HEK293 (cell line): ENCODE data around the gene GOLGA3.

Experiments used
- CTCF ChIA-PET: fragments of 350-600 bp; formaldehyde crosslinking; extraction: SDS; loops from one replicate; lab custom pipeline; 2021; ENCODE audit warnings: antibody characterized with exemption; lab: Yijun Ruan, JAX
- POLR2A ChIA-PET: fragments of 300-600 bp; formaldehyde crosslinking; extraction: SDS; loops from one replicate; lab custom pipeline; 2020; ENCODE audit warnings: antibody characterized with exemption, inconsistent platforms; lab: Yijun Ruan, JAX
- H3K27ac ChIP-seq: fragments of 200-500 bp; sonication (Bioruptor generic); 2 replicates; pipeline ENCODE4 v1.5.1; 2014; ENCODE audit warnings: low read depth, low read length, control low read depth, inconsistent platforms; ENCODE audit errors: extremely low read depth
- H3K36me3 ChIP-seq, 2 experiments: fragments of 200-500 bp in 1 of 2; sonication (Bioruptor generic) in 1 of 2; 1 replicate in 1 of 2; 2 replicates in 1 of 2; pipeline ENCODE4 v1.5.1; 2014 to 2017; ENCODE audit warnings: inconsistent platforms in 2 of 2, low read length in 2 of 2; ENCODE audit not compliant: control insufficient read depth in 2 of 2, insufficient read depth in 1 of 2
- H3K4me1 ChIP-seq: fragments of 200-500 bp; sonication (Bioruptor generic); 2 replicates; pipeline ENCODE4 v1.5.1; 2014; ENCODE audit warnings: mild to moderate bottlenecking, low read length, inconsistent platforms; ENCODE audit not compliant: control insufficient read depth, insufficient read depth
- H3K4me3 ChIP-seq: 2 replicates; pipeline ENCODE4 v1.5.1; 2011; ENCODE audit warnings: low read depth, mild to moderate bottlenecking, control low read depth, low read length, moderate library complexity
- H3K9me3 ChIP-seq: fragments of 200-500 bp; sonication (Bioruptor generic); 2 replicates; pipeline ENCODE4 v1.5.1; 2014; ENCODE audit warnings: low read depth, low read length, inconsistent platforms; ENCODE audit not compliant: control insufficient read depth, insufficient read depth
- OSR2 ChIP-seq: fragments of 450-650 bp; formaldehyde crosslinking; IDR thresholded peaks from 2 replicates; pipeline ENCODE4 v1.5.1; 2016; ENCODE audit warnings: missing biosample characterization, missing genetic modification characterization
- SALL2 ChIP-seq: fragments of 450-650 bp; formaldehyde crosslinking; IDR thresholded peaks from 2 replicates; pipeline ENCODE4 v1.5.0; 2017; ENCODE audit warnings: missing biosample characterization, mild to moderate bottlenecking, missing genetic modification characterization, borderline replicate concordance
- ZBTB21 ChIP-seq: fragments of 450-650 bp; formaldehyde crosslinking; IDR thresholded peaks from 2 replicates; pipeline ENCODE4 v1.5.1; 2017; ENCODE audit warnings: missing biosample characterization, missing genetic modification characterization
- ZBTB7A ChIP-seq: fragments of 450-650 bp; formaldehyde crosslinking; IDR thresholded peaks from 2 replicates; pipeline ENCODE4 v1.5.1; 2016; ENCODE audit warnings: low read depth, missing biosample characterization, missing genetic modification characterization
- ZFHX2 ChIP-seq: fragments of 450-650 bp; formaldehyde crosslinking; conservative IDR thresholded peaks from 2 replicates; pipeline ENCODE4 v1.5.1; 2016; ENCODE audit warnings: missing biosample characterization, missing genetic modification characterization
- ZNF10 ChIP-seq: fragments of 450-650 bp; formaldehyde crosslinking; IDR thresholded peaks from 2 replicates; pipeline ENCODE4 v1.5.1; 2017; ENCODE audit warnings: missing biosample characterization, missing genetic modification characterization
- ZNF140 ChIP-seq: fragments of 450-650 bp; formaldehyde crosslinking; IDR thresholded peaks from 2 replicates; pipeline ENCODE4 v1.5.1; 2016; ENCODE audit warnings: missing biosample characterization, missing genetic modification characterization
- ZNF169 ChIP-seq: fragments of 450-650 bp; formaldehyde crosslinking; IDR thresholded peaks from 2 replicates; pipeline ENCODE4 v1.5.1; 2016; ENCODE audit warnings: missing biosample characterization, missing genetic modification characterization
- ZNF184 ChIP-seq: fragments of 450-650 bp; IDR thresholded peaks from 2 replicates; pipeline ENCODE4 v1.5.1; 2018; ENCODE audit warnings: missing biosample characterization, mild to moderate bottlenecking, missing genetic modification characterization
- ZNF19 ChIP-seq: fragments of 450-650 bp; formaldehyde crosslinking; IDR thresholded peaks from 2 replicates; pipeline ENCODE4; 2016; ENCODE audit warnings: missing biosample characterization, missing genetic modification characterization, low read depth
- ZNF302 ChIP-seq: fragments of 450-650 bp; formaldehyde crosslinking; IDR thresholded peaks from 2 replicates; pipeline ENCODE4 v1.5.1; 2016; ENCODE audit warnings: missing biosample characterization, missing genetic modification characterization, low read depth
- ZNF518A ChIP-seq: fragments of 450-650 bp; formaldehyde crosslinking; conservative IDR thresholded peaks from 2 replicates; pipeline ENCODE4 v1.5.1; 2016; ENCODE audit warnings: low read depth, missing biosample characterization, missing genetic modification characterization
- ZNF561 ChIP-seq: fragments of 450-650 bp; IDR thresholded peaks from 2 replicates; pipeline ENCODE4 v1.5.1; 2018; ENCODE audit warnings: missing biosample characterization, missing genetic modification characterization, borderline replicate concordance
- ZNF600 ChIP-seq: fragments of 450-650 bp; formaldehyde crosslinking; IDR thresholded peaks from 2 replicates; pipeline ENCODE4 v1.5.1; 2016; ENCODE audit warnings: missing biosample characterization, missing genetic modification characterization
- ZNF707 ChIP-seq: fragments of 450-650 bp; formaldehyde crosslinking; IDR thresholded peaks from 2 replicates; pipeline ENCODE4 v1.5.1; 2016; ENCODE audit warnings: missing biosample characterization, missing genetic modification characterization
- ZSCAN23 ChIP-seq: fragments of 450-650 bp; formaldehyde crosslinking; IDR thresholded peaks from 2 replicates; pipeline ENCODE4 v1.5.1; 2016; ENCODE audit warnings: missing biosample characterization, missing genetic modification characterization
- TF ChIP-seq, protein P1 (sequence below): fragments of 450-650 bp; formaldehyde crosslinking; IDR thresholded peaks from 2 replicates; pipeline ENCODE4 v1.5.1; 2016; ENCODE audit warnings: missing biosample characterization, missing genetic modification characterization
- TF ChIP-seq, protein P2 (sequence below): fragments of 450-650 bp; formaldehyde crosslinking; IDR thresholded peaks from 2 replicates; pipeline ENCODE4 v1.5.1; 2017; ENCODE audit warnings: missing biosample characterization, mild to moderate bottlenecking, missing genetic modification characterization, moderate library complexity

GOLGA3 gene

GRCh38 chr12:132841151-132841550 lies 12.5 kb upstream of the GOLGA3 start:
- TF ChIP-seq ZNF19 (no peak), ZNF600 (tag by site-specific recombination) (no peak), ZBTB7A (tag by site-specific recombination) (no peak), ZBTB21 (no peak), ZNF302 (no peak), ZNF561 (tag by site-specific recombination) (no peak), ZNF169 (tag by site-specific recombination) (no peak), ZNF707 (no peak), ZFHX2 (tag by site-specific recombination) (no peak), ZSCAN23 (tag by site-specific recombination) (no peak), ZNF184 (no peak), ZNF518A (no peak)
- TF ChIP-seq, protein P1, sequence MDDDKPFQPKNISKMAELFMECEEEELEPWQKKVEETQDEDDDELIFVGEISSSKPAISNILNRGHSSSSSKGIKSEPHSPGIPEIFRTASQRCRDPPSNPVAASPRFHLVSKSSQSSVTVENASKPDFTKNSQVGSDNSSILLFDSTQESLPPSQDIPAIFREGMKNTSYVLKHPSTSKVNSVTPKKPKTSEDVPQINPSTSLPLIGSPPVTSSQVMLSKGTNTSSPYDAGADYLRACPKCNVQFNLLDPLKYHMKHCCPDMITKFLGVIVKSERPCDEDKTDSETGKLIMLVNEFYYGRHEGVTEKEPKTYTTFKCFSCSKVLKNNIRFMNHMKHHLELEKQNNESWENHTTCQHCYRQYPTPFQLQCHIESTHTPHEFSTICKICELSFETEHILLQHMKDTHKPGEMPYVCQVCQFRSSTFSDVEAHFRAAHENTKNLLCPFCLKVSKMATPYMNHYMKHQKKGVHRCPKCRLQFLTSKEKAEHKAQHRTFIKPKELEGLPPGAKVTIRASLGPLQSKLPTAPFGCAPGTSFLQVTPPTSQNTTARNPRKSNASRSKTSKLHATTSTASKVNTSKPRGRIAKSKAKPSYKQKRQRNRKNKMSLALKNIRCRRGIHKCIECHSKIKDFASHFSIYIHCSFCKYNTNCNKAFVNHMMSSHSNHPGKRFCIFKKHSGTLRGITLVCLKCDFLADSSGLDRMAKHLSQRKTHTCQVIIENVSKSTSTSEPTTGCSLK (tag by site-specific recombination) = no peak
- TF ChIP-seq, all 188 proteins: peak for 0
- no peaks in the 10 kb centered on the region for H3K4me1 ChIP-seq
- POLR2A ChIA-PET = no interaction called here
- no peak overlapping the region for H3K4me3 ChIP-seq
- H3K9me3 ChIP-seq = no peaks in the 10 kb centered on the region
- H3K36me3 ChIP-seq = peaks cover 15 to 77% of the 10 kb centered on the region in 2 experiments; a peak in 2 of 3 replicates
- CTCF ChIA-PET = no interaction called here
- no peak overlapping the region for H3K27ac ChIP-seq

DNA sequence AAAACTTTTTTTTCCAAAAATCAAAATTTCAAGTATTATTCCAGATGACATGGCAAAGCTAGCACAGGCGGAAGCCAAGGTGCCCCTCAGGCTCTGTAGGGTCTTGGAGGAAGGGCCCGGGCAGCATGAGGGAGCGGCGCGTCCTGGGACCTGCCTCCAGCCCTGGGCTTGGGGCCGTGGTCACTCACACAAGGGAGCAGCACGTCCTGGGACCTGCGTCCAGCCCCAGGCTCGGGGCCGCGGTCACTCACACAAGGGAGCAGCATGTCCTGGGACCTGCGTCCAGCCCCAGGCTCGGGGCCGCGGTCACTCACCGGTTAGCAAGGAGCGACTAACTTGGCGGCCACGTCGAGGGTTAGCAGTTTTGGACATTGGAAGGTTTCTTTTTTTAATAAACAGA lies 11.9 kb upstream of the GOLGA3 start:
- TF ChIP-seq ZNF140 = no peak
- no peak for TF ChIP-seq ZNF10
- H3K9me3 ChIP-seq = no peaks in the 10 kb centered on the region
- H3K27ac ChIP-seq = no peak overlapping the region
- H3K4me1 ChIP-seq = no peaks in the 10 kb centered on the region
- H3K4me3 ChIP-seq = no peak overlapping the region
- peaks cover 15 to 72% of the 10 kb centered on the region in 2 experiments; a peak in 2 of 3 replicates for H3K36me3 ChIP-seq
- ChIA-PET POLR2A (no interaction called here), CTCF (no interaction called here)

- Histone ChIP-seq H3K27ac (no peak overlapping the region), H3K4me3 (no peak overlapping the region), H3K4me1 (no peaks in the 10 kb centered on the region), H3K9me3 (no peaks in the 10 kb centered on the region), H3K36me3 (peaks cover 7 to 70% of the 10 kb centered on the region in 2 experiments; a peak in 2 of 3 replicates)
- ChIA-PET POLR2A (no interaction called here), CTCF (no interaction called here)
- TF ChIP-seq OSR2 (tag by site-specific recombination) (no peak), SALL2 (tag by site-specific recombination) (no peak)
- TF ChIP-seq, protein P2, sequence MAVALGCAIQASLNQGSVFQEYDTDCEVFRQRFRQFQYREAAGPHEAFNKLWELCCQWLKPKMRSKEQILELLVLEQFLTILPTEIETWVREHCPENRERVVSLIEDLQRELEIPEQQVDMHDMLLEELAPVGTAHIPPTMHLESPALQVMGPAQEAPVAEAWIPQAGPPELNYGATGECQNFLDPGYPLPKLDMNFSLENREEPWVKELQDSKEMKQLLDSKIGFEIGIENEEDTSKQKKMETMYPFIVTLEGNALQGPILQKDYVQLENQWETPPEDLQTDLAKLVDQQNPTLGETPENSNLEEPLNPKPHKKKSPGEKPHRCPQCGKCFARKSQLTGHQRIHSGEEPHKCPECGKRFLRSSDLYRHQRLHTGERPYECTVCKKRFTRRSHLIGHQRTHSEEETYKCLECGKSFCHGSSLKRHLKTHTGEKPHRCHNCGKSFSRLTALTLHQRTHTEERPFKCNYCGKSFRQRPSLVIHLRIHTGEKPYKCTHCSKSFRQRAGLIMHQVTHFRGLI (tag by site-specific recombination) = no peak
These were observed 11.0 kb upstream of the GOLGA3 start for GRCh38 chr12:132839558-132840235.
